Measurements from ENCODE around the gene GPC6.

Gene GPC6

DNA sequence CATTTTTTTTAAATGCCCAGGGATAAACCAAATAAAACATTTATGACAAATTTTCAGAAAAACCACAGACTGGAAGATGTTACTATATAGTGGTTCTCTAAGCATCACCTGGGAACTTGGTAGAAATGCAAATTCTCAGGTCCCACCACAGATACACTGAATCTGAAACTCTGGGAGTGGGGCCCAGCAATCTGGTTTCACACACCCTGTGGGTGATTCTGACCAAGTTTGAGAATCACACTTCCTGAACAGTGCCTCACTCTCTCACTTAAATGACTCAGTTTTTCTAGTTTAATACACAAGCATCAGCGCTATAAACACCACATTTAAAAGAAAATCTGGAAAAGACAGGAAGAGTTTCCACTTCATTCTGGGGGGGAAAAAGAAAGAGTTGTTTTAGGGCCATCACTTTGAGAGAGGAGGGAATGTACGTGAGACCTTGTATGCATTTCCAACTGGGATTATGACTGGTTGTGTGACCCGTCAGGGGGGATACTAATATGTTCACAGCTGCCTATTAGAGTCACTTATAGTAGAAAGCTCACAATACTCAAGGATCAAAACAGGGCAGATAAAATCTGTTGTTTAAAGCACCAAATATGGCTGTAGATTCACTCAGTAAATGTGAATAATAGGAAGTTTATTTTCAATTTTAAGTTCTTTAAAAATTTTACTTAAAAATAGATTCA, 567.7 kb downstream of the GPC6 start:
- DNase-seq = no peak

GRCh38 chr13:93797463-93797862, 570.9 kb downstream of the GPC6 start:
- DNase-seq = no peak

DNA sequence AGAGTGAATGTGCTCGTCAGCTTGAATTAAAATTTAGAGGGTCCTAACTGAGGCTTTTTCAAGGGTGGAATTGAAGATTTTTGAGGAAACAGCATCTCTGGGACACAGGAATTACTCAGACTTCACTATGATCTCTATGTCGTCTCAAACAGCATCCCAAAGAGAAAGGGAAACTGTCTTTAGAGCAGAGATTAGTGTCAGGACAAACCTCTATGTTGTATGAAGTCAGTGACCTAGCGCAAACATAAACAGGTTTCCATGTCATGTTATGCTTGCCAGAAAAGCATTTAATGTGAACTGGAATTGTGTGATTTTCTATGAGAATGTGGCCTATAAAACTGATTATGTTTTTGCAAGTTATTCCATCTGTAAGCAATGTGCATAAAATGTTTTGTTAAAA, 573.7 kb downstream of the GPC6 start:
- DNase-seq = no peak

GRCh38 chr13:93805736-93806135, 579.1 kb downstream of the GPC6 start:
- DNase-seq = no peak

DNA sequence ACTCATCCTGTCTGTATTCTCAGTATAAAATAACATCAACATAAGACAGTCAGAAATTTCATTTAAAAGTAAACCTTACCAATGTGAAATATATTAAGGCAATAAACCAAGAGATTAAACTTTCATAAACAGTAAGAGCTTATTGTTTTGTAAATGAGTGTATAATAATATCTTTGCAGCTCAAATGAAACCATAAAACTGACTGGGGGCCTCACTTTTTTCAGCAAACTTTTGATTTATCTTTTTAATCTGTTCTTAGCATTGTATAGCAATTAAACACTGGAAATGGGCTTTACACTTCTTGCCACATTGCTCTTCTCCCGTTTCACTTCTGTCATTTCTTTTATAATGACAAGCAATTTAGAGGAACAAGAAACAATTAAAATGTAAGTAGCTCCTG, 580.3 kb downstream of the GPC6 start:
- no peak for DNase-seq

- no peak for DNase-seq
Measured at GRCh38 chr13:93810264-93810663, 583.7 kb downstream of the GPC6 start.

GRCh38 chr13:93811071-93811737, 584.6 kb downstream of the GPC6 start:
- no peak for DNase-seq

- DNase-seq = no peak
Measured at GRCh38 chr13:93811738-93812112, 585.1 kb downstream of the GPC6 start.

GRCh38 chr13:93814658-93815057, 588.1 kb downstream of the GPC6 start:
- no peak for DNase-seq

GRCh38 chr13:93818345-93818744, 591.7 kb downstream of the GPC6 start:
- DNase-seq = no peak

- no peak for DNase-seq
Measured at GRCh38 chr13:93819331-93819890, 592.8 kb downstream of the GPC6 start.

GRCh38 chr13:93824286-93824685, 597.7 kb downstream of the GPC6 start:
- no peak for DNase-seq

GRCh38 chr13:93834051-93834450, 607.4 kb downstream of the GPC6 start:
- DNase-seq = no peak

DNA sequence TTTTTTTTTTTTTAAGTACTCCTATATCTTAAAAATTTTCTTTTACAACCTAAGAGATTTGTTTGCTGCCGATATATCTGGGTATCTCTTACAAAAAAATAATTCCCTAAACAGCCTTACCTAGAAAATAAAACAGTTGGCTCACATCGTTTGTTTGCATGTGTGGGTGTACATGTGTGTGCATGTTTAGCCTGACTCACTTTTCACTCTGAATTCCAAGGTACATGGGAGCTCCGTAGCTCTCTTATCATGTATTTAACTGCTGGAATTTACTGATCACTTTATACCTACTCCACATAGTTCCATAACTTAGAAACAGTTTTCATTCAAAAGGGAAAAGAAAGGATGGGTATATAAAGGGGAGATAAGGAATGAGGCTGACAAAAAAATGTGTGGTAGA, 616.5 kb downstream of the GPC6 start:
- DNase-seq = no peak

- no peak for DNase-seq
Measured at GRCh38 chr13:93847162-93847561, 620.6 kb downstream of the GPC6 start.

DNA sequence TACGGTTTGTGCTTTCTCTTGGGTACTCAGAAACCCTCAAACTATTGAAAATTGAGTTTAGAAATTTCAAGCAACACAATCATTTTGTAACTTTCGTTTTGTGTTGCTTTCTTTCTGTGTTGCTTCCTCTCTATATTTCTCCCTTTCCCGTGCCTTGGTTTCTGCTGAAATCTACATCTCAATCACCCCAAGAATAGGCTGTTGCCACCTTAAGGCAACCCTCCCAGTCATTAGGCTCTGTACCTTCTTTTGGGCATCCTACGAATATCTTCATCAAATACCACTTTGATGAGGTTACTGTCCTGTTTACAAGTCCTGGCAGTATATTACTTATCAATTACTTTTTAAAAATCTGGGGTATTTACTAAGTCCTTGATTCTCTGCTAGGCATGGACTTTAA, 621.6 kb downstream of the GPC6 start:
- no peak for DNase-seq

- no peak for DNase-seq
Measured at GRCh38 chr13:93851236-93851635, 624.6 kb downstream of the GPC6 start.

DNA sequence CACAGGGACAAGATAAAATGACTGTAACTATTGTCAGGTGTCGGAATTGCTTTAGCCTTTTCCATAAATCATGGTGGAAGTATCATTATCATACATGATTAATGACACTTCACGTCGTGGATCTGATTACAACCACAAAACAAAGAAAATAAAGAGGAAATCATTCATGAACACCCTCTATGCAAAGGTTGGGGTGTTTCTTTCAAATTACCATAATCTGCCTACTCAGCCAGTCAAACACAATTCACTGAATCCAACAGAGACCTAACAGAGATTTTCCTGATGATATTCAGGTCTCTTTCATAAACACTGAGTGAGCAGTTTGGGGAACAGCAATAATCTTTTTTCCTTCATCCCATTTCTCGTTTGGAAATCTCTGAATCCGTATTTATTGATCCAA, 627.3 kb downstream of the GPC6 start:
- DNase-seq = no peak

GRCh38 chr13:93857126-93857525, 630.5 kb downstream of the GPC6 start:
- DNase-seq = no peak

DNA sequence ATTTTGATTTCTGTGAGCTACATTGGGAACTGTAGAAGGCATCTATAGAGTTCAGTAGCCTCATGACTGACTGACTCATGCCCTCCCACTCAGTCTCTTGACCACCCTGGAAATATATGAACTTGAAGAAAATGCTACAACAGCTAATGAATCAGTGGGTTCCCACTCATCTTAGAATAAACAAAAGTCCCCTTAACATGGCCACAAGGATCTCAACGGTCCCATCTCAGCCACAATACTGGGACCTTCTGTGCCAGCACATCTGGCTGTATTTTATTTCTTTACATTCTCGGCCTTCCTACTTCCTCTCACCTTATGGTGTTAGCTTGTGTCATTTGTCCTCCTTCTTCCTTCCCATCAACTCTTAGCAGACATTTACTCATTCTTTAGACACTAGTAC, 633.1 kb downstream of the GPC6 start:
- no peak for DNase-seq

GRCh38 chr13:93861818-93862217, 635.2 kb downstream of the GPC6 start:
- no peak for DNase-seq

GRCh38 chr13:93862259-93862658, 635.7 kb downstream of the GPC6 start:
- DNase-seq = no peak

- DNase-seq = no peak
Measured at GRCh38 chr13:93865235-93865634, 638.6 kb downstream of the GPC6 start.

GRCh38 chr13:93867481-93867880, 640.9 kb downstream of the GPC6 start:
- no peak for DNase-seq

DNA sequence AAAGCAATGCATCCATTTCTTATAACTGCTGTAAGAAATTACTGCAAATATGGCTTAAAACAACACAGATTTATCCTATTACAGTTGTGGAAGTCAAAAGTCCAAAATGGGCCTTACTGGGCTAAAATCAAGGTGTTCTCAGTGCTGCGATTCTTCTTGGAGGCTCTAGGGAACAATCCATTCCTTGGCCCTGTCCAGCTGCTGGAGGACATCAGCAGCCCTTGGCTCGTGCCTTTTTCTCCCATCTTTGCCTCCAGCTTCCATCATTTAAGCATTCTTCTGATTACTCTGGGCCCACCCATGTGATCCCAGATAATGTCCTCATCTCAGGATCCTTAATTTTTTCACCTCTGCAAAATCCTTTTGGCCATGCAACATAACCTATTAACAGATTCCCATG, 645.8 kb downstream of the GPC6 start:
- no peak for DNase-seq

Data from AML-193 (cell line).